NCI-H2081 treated with DMSO at 0.1 percent for 48 hours (cell line): ENCODE data around the gene TBX1.

Source experiments
- DNase-seq: peaks from one replicate; lab custom pipeline; 2025; lab: John Stamatoyannopoulos, UW

Gene TBX1

DNA sequence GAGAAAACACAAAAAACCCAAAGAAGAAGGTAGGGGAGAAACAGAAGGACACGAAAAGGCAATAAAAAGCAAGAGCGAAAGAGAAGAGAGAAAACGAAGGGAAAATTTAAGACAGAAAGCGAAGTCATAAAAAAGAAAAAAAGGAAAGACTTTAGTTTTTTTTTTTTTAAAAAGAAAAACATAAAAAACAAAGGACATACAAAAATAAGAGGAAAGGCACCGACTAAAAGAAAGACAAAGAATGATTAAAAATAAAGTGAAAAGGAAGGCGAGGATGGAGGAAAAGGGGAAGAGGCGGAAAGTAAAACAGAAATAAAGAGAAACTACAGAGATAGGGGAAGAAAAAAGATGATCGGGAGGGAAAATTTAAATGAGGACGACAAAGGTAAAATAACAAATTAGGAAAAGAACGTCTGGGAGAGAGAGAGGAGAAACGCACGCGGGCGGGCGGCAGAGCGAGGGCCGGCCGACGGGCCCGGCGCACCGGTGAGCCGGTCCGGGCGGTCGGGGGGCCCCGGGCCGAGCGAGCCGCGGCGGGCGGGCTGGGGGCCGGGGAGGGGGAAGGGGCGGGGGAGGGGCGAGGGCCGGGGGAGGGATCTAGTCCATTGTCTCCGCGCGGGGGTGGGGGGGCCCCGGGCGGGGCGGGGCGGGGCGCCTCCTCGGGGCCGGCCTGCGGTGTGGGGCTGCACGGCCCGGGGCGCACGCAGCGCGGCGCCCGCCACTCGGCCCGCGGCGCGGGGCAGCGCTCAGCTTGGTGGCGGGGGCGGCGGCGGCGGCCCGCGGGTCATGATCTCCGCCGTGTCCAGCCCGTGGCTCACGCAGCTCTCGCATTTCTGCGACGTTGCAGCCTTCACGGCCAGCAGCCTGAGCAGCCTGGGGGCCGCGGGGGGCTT lies at the start of gene TBX1:
TSS of gene TBX1 (plus strand) at position 721 of the 893 bp plus-strand sequence. CDS start at position 787, 66 bp downstream.
- DNase-seq, result no peak

DNA sequence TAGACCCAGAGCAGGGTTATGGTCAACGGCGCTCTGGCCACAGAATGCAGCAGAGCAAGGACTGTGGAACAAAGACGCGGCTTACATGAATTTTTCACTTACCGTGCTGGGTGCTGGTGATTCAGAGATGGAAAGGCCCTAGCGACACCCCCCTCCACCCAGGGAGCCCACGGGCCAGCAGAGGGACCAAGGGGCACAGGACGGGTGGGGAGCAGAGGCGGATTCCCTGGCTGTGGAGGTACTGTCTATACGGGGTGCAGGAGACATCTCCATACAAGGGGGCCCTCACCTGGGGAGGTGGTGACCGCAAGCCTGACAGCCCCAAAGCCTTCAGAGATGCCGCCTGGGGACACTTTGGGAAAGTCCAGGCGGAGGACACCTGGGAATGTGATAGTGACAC lies 47.3 kb upstream of the TBX1 start:
- DNase-seq, result no peak

DNA sequence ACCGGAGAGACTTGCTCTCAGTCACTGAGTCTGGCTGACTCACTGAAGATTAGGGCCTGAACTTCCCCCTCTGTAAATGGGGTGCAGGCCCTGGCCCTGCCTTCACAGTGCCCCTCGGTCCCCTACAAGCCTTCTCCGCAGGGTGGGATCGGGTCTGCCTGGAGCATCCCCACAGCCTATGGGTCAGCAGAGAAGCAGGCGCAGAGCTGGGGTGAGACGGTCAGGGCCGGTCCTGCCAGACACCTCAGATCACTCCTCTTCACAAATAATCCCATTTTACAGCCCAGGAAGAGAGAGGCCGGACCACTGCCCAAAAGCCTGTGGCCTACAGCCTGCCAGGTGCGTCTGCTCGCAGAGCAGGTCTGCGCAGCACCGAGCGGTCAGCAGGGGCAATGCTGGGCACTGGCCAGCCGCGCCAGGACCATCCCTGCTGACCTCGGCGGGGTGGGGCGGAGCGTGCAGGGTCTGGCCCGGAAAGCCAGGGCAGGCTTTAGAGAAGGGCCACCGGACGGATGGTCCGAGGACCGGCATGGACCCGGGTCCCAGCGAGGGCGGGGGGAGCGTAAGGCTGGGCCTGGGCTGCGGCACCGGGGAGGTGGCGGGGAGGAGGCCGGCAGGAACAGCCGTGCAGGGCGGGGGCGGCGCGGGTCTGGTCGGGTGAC lies 46.8 kb upstream of the TBX1 start:
- DNase-seq, result no peak

DNA sequence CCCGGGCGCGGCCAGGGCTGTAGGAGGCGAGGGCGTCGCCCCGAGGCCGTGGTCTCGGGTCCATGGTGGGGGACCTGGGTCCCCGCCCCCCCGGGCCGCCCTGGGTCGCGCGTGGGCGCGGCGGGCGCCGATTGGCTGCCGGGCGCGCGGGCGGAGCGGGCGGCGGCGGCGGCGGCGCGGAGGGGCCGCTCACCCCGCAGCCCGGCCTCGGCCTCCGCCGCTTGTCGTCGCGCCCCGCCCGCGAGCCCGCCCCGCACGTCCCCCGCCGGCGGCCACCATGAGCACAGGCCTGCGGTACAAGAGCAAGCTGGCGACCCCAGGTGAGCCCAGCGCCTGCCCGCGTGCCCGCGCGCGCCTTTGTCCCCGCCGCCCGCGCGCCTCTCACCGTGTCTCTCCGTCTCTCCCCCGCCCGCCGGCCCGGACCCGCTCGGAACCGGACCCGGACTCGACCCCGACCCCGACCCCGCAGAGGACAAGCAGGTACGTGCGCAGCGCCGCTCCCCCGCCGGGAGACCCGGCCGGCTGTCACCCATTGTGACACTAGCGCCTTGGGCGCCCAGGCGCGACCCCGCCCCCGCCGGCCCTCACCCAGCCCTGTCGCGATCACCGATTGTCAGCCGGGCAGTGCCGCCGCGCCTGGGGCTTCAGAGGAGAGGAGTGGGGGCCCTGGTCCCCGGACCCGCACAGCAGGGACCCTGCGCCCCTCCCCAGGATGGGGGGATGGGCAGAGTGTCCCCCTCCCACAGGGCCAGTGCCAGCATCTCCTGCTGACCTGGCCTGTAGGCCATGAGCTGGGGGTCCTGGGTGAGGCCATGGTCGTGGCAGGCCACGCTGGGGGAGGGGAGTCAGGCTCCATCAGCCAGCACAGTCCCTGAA lies 46.0 kb upstream of the TBX1 start, which contains the start of gene SEPTIN5:
TSS of gene SEPTIN5 (plus strand) at position 192 of the 876 bp plus-strand sequence. CDS start at position 278, 86 bp downstream.
- DNase-seq, result no peak

DNA sequence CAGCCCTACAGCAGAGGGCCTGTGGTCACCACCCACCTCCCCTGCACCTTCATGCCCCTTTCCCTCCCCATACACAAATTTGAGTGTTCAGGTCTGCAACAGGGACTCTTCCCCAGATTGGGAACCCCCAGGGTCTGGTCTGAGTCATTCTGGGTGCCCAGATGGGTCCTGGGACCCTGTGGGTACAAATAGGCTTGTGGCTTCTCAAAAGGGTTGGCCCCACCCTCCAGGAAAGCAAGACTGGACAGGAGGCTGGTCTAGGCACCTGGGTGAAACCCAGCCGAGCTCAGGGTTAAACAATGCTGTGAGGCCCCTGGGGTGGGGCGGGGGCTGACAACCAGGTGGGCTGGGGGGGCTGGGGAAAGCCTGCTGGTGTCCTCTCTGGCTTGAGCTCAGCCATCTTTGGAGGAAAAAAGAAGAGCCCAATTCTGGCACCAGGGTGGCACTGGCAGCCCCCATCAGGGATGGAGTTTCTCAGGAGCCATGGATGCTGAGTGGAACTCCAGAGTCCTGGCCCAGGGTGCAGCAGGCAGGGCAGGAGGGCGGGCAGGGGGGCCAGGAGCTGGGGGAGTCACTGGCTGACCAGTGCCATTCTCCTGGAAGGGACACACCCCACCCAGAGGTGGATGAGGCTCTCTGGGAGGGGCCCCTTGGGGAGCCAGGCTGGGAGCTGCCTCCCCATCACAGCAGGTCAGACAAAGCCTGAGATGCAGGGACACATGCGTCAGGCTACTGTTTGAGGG lies 45.2 kb upstream of the TBX1 start:
- DNase-seq, result no peak

DNA sequence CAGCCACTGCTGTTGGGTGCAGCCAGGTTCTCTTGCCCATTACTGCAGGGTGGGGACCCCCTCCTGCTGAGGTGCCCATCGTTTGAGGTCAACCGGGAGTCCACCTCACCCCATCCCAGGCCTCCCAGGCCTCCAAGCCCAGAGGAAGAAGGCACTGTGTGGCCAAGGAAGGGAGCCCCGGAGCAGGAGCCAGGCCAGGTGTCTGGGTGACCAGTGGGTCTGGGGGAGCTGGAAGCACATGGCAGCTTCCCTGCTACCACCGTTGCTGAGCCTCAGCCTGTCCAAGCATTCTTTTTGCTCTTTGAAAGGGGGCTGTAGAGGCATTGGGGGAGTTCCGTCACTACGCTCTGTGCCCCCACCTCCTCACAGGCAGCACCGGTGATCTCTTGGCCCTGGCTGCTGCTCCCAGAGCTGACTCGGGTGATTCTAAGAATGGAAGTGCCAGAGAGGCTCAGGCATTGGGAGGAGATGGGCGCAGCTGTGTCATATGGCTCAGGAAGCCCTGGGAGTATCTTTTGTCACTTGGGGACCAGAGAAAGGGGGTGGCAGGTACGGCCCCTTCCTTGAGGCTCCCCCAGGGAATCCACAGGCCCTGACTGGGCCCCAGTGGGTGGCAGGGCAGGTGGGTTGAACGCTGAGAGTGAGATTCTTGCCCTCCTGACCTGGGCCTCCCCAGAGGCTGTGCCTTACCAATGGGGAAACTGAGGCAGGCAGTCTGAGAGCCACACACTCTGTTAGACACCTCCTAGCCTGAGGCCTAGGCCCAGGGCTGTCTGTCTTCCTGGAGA lies 44.3 kb upstream of the TBX1 start:
- DNase-seq, result no peak

DNA sequence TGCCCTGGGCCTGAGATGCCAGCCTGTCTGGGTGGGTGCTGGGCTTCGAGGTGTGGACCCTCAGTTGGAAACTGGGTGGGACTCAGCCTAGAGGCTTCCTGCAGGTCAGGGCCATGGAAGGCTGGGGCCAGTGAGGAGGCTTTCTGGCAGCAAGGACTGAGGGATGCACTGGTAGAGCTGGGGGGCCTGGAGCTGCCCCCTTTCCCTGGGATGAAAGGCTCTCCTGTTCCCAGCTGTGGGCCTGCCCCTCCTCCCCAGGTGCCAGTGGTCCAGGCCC lies 43.8 kb upstream of the TBX1 start:
- no peak for DNase-seq

DNA sequence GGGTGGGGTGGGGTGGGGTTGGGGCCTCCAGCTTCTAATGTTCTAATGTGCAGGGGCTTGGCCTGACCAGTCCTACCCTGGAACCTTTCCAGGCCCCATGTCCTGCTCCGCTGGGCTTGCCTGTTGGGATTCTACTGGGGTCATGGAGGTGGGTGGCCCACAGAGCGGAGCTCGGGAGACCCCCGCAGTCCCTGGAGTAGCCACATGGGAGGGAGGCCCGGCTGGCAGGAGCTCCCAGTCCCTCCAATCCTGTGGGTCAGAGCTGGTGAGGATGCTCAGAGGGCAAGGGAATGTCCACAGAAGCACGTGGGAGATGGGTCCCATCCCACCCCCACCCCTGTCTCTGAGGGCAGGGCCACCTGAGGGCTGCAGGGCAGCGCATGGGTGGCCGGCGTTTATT lies 43.4 kb upstream of the TBX1 start:
- no peak for DNase-seq

DNA sequence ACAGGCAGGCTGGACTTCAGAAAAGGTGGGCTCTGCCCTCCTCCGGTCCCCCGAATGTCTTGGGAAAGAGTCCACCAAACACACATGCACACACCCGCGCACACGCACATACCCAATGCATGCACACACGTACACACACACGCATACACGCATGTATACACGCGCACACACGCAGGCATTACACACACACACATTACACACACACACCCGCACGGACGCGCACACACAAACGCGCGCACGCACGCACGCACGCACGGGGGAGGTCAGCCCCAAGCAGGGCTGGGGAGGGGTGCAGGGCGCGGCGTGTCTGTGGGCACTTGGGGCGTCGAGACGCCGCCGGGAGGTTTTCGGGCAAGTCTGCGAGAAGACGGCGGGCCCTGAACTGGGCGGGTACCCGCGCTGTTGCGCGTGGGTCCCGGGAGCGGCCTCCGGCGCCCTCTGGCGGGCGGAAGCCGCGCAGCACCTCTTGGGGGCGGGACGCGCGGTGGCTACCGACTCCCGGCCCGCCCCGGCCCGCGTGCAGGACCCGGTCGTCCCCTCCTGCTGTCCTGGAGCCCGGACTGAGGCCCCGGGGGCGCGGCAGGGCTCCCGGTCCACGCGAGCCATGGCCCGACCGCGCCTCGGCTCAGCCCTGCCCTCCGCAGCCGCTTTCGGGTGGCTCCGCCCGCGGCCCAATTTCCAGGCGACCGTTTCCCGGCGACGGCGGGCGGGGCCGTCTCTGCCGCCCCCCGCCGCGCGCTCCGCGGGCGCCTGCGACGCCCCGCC lies 42.7 kb upstream of the TBX1 start:
- no peak for DNase-seq

DNA sequence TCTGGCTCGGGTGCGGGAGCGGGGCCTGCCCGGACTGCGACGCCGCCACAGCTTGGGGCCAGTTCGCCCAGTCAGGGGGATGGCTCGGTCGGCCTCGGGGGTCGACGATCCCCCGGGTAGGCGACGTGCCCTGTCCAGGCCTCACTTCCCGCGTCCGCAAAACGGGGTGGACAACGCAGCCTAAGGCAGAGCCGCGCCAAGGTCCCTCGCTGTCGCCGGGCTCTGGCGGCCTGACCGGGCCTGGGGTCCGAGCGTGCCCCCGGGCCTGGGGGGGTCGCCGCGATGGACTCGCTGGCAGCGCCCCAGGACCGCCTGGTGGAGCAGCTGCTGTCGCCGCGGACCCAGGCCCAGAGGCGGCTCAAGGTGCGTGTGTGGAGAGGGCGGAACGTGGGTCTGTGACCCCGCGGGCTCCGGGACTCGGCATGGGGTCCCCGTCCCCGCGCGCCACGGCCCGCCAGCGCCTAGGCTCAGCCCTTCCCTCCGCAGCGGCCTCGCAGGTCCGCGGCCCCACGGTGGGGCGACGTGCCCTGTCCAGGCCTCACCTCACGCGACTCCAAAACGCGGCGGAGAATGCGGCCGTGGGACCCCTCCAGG lies 42.0 kb upstream of the TBX1 start:
- DNase-seq, result no peak

DNA sequence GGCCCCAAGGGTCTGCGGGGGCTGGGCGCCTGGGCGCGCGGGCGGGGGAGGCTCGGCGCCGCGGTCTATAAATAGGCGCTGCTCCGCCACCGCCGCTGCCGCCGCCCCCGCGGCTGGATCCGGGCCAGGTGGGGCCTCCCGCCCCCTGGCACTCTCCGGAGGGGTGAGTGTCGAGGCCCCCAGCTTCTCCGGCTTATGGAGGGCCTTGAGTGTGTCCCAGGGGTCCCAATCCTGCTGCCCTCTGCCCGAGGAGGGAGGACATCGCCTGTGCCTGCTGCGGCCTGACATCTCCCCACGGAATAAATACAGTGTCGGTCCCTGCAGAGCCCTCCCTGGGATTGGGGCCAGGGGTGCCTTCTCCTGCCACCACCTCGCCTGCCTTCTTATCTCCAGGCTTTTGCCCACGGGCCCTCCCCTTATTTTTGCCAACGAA lies 41.5 kb upstream of the TBX1 start:
- no peak for DNase-seq

DNA sequence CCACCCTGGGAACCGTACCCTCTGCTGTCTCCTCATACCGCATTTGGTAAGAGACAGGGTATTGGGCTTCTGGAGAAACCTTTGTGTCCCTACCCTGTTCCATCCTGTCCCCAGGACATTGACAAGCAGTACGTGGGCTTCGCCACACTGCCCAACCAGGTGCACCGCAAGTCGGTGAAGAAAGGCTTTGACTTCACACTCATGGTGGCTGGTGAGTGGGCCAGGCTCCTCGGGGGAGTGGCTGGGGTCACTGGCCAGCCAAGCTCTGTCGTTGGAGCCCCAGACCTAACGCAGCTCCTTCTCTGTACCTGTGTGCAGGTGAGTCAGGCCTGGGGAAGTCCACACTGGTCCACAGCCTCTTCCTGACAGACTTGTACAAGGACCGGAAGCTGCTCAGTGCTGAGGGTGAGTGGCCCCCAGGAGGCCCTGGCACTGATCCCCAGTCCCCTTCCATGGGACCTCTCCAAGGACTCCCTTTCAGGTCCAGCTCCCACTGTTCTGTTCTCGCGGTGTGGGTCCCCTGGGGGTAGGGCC lies 41.0 kb upstream of the TBX1 start:
- no peak for DNase-seq

DNA sequence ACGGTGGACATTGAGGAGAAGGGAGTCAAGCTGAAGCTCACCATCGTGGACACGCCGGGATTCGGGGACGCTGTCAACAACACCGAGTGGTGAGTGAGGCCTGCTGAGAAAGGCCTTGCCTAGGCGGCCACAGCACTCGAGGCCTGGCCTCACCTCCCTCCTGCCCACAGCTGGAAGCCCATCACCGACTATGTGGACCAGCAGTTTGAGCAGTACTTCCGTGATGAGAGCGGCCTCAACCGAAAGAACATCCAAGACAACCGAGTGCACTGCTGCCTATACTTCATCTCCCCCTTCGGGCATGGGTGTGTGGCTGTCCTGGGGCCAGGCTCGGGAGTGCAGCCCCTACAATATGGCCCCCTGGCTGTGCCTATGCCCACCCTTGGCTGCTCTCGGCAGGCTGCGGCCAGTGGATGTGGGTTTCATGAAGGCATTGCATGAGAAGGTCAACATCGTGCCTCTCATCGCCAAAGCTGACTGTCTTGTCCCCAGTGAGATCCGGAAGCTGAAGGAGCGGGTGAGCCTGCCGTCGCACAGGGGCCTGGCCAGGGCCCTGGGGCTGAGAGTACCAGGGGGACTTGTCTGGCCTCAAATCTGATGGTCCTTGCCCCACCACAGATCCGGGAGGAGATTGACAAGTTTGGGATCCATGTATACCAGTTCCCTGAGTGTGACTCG lies 40.3 kb upstream of the TBX1 start:
- no peak for DNase-seq

DNA sequence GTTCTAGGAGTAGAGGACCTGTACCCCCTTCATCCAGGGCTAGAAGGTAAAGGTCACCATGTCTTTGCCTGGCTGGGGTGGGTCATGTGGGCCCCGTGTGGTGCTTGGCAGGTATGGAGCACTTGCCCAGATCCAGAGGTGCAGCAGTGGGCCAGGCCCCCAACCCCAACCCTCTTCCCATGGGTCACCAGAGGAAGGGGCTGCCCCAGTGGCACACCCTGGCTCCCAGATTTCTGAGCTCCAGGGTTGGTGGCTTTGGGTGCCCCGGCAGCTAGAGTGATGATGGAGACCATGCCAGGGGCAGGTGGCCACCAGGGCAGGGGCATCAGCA lies 39.6 kb upstream of the TBX1 start:
- DNase-seq, result no peak

DNA sequence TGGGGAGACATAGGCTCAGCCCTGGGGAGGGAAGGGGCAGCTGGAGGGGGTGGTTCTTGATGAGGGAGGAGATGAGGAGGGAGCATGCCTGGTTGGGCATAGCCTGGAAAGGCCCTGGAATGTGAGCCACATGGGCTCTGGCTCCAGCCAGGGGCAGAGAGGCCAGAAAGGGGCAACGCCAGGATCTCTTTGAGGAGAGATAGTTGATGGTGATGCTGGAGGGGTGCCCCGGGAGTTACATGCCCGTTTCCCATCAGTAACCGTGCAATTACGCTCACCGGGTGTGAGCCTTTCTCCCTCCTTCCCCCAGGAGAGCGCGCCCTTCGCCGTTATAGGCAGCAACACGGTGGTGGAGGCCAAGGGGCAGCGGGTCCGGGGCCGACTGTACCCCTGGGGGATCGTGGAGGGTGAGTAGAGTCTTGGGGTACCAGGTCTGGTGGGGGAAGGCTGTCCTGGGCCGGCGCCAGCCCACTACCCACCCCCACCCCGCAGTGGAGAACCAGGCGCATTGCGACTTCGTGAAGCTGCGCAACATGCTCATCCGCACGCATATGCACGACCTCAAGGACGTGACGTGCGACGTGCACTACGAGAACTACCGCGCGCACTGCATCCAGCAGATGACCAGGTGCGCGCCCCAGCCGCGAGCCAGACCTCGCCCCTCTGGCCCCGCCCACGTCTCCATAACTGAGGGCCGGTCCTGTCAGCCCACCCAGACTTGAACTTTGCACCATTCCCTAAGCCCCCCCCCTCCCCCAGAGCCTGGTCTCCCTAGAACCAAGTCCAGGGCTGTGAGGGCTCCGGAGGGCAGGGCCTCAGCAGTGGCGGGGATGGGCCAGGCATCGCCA lies 39.0 kb upstream of the TBX1 start:
- DNase-seq, result no peak

DNA sequence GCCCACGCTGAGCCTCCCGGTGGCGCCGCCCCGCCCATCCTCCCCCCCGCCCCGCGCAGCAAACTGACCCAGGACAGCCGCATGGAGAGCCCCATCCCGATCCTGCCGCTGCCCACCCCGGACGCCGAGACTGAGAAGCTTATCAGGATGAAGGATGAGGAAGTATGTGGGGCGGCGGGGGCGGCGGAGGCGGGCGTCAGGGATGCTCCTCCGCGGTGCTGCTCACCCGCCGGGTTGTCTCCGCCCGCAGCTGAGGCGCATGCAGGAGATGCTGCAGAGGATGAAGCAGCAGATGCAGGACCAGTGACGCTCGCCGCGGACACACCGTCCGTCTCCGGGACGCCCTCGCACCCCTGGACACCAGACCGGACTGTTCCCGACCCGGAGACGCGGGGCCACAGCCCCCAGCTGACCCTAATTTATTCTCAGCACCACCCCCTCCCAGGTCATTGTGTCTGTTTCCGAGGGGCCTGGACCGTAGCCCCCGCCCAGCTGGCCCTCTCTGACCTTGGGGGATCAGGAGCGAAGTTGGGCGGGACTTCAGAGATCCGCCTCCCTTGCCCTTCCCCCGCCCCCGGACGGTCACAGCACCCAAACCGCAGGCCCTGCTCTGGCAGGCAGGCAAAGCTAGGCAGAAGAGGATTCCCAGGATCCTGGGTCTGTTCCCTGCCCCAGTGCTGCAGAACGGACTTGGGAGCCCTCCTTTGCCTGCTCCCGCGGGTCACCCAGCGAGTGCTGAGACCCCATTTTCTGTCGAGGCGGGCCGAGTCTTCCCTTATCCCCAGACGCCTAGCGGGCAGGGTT lies 38.2 kb upstream of the TBX1 start:
- no peak for DNase-seq

DNA sequence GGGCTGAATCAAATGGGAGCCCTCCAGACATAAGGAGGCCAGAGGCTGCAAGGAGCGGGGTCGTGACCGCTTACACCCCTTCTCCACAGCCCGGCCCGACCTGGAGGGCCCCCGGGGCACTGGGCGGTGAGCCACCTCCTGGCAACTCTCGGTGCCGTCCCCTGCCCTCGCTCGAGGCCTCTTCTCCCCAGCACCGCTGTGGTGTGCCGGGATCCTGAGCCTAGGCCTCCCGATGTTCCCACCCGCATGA lies 37.7 kb upstream of the TBX1 start:
- DNase-seq, result no peak
